GM19239 (cell line): ENCODE results near the gene REV3L.

Experiments used
- DNase-seq: peaks from one replicate; pipeline ENCODE4 v3.0.0; 2011; ENCODE audit warnings: low spot score; ENCODE audit not compliant: insufficient read length
- FAIRE-seq: peaks from 2 replicates; lab custom pipeline; 2011; peaks lifted over from hg19 to GRCh38; lab: Jason Lieb, UNC

The REV3L gene

GRCh38 chr6:111388681-111389080, 94.3 kb downstream of the REV3L start:
- FAIRE-seq (no peak), DNase-seq (no peak)

GRCh38 chr6:111382476-111383294, 100.3 kb downstream of the REV3L start:
- DNase-seq (no peak), FAIRE-seq (no peak)

- DNase-seq (no peak), FAIRE-seq (no peak)
These were observed 101.3 kb downstream of the REV3L start for GRCh38 chr6:111381728-111382127.

- FAIRE-seq (no peak), DNase-seq (no peak)
These were observed 101.9 kb downstream of the REV3L start for GRCh38 chr6:111381123-111381522.

GRCh38 chr6:111379831-111380230, 103.2 kb downstream of the REV3L start:
- FAIRE-seq (no peak), DNase-seq (no peak)

GRCh38 chr6:111379302-111379701, 103.7 kb downstream of the REV3L start:
- DNase-seq (no peak), FAIRE-seq (peak; percentile 57)

GRCh38 chr6:111377558-111378120, 105.4 kb downstream of the REV3L start:
- DNase-seq (no peak), FAIRE-seq (no peak)

- peak; percentile 13 for DNase-seq
- FAIRE-seq = peak; percentile 48
These were observed 115.5 kb downstream of the REV3L start for GRCh38 chr6:111367393-111368088.

- FAIRE-seq (peak; percentile 4), DNase-seq (no peak)
These were observed 121.4 kb downstream of the REV3L start for GRCh38 chr6:111361648-111362047.

- DNase-seq (no peak), FAIRE-seq (peak; percentile 35)
These were observed 124.6 kb downstream of the REV3L start for GRCh38 chr6:111358454-111358853.

GRCh38 chr6:111357705-111358104, 125.3 kb downstream of the REV3L start:
- FAIRE-seq = no peak
- no peak for DNase-seq

- DNase-seq (no peak), FAIRE-seq (no peak)
These were observed 126.5 kb downstream of the REV3L start for GRCh38 chr6:111356551-111356950.

- FAIRE-seq (peak; percentile 11), DNase-seq (no peak)
These were observed 128.1 kb downstream of the REV3L start for GRCh38 chr6:111354758-111355555.

GRCh38 chr6:111353912-111354462, 129.0 kb downstream of the REV3L start:
- DNase-seq (no peak), FAIRE-seq (no peak)

- DNase-seq = no peak
- FAIRE-seq = no peak
These were observed 135.4 kb downstream of the REV3L start for GRCh38 chr6:111347589-111347988.

GRCh38 chr6:111342913-111343312, 140.1 kb downstream of the REV3L start:
- DNase-seq (no peak), FAIRE-seq (no peak)

- no peak for DNase-seq
- FAIRE-seq = no peak
These were observed 143.7 kb downstream of the REV3L start for GRCh38 chr6:111339294-111339693.

GRCh38 chr6:111338843-111339242, 144.2 kb downstream of the REV3L start:
- peak; percentile 16 for DNase-seq
- peak; percentile 94 for FAIRE-seq

GRCh38 chr6:111337829-111338236, 145.2 kb downstream of the REV3L start:
- DNase-seq = no peak
- FAIRE-seq = peak; percentile 33
